Activated effector memory CD4-positive, alpha-beta T cell treated with anti-CD3 and anti-CD28 coated beads, Interleukin-2, amount 50 U/mL, for 16 hours (primary cell): Measurements from ENCODE around the gene PUS7L.
"Not testable (repeated sequence)": the region's sequence is repeated elsewhere in the genome, so short reads cannot be mapped to it uniquely, and the experiment has no call there.

Experiments used
- DNase-seq: peaks from one replicate; pipeline ENCODE4 v3.0.0-alpha.2; 2020

The PUS7L gene, protein sequence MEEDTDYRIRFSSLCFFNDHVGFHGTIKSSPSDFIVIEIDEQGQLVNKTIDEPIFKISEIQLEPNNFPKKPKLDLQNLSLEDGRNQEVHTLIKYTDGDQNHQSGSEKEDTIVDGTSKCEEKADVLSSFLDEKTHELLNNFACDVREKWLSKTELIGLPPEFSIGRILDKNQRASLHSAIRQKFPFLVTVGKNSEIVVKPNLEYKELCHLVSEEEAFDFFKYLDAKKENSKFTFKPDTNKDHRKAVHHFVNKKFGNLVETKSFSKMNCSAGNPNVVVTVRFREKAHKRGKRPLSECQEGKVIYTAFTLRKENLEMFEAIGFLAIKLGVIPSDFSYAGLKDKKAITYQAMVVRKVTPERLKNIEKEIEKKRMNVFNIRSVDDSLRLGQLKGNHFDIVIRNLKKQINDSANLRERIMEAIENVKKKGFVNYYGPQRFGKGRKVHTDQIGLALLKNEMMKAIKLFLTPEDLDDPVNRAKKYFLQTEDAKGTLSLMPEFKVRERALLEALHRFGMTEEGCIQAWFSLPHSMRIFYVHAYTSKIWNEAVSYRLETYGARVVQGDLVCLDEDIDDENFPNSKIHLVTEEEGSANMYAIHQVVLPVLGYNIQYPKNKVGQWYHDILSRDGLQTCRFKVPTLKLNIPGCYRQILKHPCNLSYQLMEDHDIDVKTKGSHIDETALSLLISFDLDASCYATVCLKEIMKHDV

DNA sequence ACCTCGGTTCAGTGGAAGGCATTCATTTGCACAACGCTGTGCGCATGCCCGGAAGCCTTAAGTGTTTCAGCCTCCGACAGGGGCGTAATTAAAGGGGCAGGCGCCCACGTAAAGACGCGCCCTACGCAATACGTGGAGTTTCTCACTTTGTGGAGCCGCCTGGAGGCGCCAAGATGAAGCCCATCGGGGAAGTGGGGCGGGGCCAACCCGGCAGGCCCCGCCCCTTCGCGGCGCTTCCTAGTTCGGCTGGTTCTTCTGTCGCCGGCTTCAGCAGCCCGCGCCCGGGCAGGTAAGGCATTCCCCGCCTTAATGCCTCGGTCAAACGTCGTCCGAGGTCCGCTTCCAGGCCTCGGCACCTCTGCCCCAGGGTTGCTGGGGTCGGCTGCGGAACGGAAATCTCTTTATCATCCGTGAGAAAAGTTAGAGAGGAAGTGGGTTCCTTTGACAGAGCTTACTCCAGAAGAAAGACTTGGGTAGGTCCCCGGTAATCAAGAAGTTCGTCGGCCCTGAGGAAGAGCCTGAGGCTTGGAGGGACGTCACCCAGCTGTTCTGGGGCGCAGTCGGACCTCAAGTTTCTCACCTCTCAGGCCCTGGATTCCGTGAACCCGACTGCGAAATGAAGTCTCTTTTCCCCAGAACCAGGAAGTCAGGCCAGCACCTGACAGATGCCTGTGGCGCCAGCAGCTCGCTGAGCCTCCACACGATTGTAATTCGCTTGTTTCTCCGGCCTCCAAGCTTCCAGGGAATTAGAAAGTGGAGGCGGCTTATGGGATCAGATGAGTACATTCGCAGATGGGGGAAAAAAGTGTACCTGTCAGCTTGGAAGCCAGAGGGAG lies at the start of gene PUS7L, which contains the start of gene IRAK4:
PUS7L (minus strand) TSS at position 63 of the 836 bp plus-strand sequence. CDS start 3,545 bp downstream, outside the sequence.
IRAK4 (plus strand) TSS at position 224 of the 836 bp plus-strand sequence. CDS start 9,161 bp downstream, outside the sequence.
- peak; percentile 98 for DNase-seq

GRCh38 chr12:43807386-43807785 lies 48.8 kb upstream of the PUS7L start:
- no peak for DNase-seq

DNA sequence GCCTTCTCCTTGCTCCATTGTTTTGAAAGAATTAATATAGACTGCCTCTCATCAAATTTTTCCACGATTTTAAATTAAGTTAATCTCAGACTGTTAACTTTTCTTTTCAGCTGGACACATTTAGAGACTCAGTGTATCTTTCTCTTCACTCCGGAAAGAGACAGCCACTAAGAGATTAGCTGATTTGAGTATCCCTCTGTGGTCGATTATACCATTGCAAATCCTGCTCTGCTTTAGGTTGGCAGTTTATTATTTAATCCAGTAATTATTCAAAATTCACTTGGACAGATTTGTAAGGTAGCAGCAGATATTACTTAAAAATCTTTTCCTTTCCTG lies 48.1 kb upstream of the PUS7L start:
- DNase-seq = no peak

DNA sequence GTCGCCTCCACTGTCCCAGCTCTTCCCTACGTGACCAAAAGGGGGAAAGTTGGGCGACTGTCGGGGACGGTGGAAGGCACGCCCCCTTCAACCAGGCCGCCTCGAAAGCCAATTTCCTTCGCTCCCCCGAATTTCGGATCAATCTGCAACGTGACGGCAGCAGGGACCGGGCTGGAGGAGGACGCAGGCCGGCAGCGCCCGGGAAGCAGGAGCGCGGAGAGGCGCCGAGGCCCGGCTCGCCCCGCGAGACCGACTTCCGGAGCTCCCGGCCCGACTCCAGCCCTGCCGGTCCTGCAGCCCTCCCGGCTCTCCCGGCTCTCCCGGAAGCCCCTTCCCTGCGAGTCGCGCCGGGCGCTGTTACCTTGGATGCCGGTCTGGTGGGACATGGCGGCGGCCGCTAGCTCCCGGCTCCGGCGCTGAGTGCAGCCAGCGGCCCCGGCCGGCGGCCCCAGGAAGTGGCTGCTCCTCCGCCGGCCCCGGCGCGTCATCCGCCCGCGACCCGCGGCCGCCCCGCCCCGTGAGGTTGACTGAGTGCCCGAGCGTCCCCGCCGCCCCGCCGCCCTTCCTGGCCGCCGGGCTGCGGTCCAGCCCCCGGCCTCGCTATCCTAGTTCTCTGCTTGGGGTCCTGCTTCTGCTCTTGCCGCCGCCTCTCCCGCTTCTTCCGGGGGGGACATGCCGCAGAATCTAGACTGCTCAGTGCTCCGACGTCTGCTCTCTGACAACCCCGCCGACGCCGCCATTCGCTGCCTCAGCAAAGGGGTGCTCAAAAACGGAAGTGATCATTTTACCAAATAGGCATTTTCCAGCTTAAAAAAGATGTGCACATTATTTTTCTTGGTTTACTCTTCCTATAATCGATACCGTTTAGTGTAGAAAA lies 47.5 kb upstream of the PUS7L start, which contains the start of gene TWF1:
TWF1 (minus strand) TSS at position 458 of the 877 bp plus-strand sequence; CDS start at position 386, 72 bp downstream.
- peak; percentile 95 for DNase-seq

DNA sequence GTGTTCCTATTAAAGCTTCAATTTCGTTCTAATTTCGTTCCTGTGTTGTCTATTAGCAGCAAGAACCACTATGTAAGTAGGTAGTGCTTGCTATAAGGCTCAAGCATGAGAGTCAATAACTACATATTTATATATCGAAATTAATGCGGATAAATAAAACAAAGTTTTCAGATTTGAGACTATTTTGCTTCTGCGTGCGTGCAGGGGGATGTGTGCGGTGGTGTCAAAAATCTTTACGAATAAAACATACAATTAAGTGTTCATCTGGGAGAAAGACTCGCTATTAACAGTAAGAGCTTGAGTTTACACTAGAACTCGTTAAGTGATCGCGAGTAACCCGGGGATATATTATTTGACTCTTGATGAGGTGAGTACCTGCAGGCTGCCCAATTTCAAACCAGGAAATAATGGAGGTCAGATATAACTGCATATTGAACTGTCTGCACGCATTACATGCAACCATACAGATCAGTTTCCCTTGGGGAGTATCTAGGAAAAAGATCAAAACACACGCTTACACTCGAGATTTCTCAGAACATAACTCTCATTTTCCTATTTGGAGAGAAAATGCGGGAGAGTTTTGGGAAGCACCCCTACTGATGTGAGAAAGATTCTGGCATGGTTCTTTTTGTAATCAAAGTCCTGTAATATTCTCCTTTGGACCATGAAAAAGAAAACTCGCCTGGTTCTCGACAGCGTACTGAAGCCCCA lies 46.7 kb upstream of the PUS7L start:
- DNase-seq = no peak

DNA sequence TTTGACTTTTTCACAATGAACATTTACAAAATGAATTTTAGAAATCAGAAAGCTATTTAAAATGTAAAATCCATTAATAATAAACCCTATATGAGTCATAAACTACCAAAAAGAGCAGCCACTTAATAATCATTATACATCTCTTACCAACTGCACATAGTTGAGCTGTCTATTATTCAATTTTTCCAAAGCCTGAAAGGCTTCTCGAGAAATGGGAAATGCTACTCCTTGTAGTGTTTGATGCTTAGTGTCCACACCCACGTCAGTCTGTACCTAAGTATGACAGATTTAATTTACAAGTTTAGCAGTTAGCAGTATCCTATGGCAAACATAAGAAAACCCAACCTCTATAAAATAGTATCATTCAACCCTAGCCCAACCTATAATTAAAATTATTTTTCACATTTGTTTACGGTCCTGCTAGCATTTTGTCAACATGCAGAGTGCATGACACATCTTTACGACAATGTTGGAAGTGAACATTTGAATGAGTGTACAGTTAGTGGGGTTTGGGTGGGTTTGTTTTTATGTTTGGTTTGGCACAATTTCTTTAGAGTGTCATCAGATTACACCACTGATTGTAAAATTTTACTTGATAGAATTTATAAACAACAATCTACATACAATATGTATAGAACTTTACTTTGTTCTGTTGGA lies 39.1 kb upstream of the PUS7L start:
- no peak for DNase-seq

- no peak for DNase-seq
Observed at GRCh38 chr12:43795716-43796280, 37.2 kb upstream of the PUS7L start.

DNA sequence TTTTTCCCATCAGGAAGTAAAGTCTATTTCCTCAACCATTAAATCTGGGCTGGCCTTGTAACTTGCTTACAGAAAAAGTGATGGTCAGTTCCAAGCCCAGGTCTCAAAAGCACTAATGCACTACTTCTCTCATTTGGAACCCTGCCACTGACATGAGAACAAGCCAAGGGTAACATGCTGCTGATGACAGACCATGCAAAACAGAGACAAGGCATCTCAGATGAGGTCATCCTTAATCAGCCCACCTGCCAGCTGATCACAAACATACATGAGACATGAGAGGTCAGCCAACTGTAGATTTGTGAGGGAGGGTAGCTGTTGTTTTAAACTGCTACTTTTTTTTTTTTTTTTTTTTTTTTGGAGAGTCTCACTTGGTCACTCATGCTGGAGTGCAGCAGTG lies 31.4 kb upstream of the PUS7L start:
- no peak for DNase-seq

DNA sequence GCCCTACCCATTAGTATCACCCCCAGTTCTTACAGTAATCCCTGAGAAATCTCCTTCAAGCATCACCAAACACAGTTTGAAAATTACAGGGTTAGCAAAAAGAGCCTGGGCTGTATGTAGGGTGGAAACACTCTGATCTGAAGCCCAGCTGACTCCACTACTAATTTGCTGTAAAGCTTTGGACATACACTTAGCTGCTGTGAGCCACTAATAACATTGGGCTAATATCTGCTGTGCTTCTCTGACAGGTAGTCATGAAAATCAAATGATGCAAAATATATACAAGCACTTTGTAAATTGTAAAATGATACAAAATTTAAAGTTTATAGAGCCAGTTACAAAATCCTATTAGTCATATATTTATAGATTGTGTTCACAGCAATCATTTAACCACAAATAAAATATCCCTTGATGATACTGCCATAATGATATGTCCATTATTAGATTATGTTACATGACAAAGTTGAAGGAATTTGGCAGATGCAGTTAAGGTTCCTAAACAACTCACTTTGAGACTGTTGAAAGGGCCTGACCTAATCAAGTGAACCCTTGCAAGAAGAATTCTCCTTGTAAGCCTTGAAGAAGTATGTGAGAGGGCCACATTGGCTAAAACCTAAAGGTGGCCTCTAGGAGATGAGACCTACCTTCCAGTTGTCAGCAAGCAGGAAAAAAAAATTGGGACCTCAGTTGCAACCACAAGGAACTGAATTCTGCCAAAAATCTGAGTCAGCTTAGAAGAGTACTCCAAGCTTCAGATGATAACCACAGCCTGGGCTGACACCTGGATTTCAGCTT lies 28.5 kb upstream of the PUS7L start:
- DNase-seq = no peak

DNA sequence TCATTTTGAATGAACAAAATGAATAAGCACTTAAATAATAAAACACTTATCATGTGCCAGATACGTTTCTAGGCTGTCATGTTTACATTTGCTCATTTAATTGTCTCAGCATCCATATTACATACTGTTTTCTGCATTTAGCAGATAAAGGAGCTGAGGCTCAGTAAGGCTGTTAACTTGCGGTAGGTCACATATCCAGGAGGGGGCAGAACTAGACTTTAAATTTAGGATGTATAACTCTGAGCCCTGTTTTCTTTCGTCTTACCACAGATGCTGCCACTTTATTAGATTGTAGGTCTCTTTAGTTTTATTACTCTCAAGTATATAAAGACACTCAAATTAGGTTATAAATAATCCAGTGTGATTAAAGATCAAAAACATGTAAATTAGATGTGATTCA lies 17.9 kb upstream of the PUS7L start:
- DNase-seq = no peak

DNA sequence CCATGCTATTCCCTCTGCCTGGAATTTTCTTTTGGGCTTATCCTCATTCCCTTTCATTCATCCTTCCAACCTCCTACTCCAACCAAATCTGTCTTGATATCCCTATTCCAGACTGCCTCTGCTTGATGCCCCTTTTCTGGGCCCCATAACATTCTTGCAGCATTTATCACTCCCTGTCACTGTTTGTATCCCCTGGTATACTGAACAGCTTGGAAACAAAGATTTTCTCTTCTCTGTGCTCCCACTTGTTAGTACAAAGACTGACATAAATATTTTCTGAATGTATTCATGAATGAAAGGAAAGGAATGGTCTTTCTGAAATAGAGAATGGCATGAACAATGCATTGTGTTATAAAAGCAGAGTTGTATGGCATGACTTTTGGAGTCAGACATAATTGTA lies 7.7 kb upstream of the PUS7L start:
- DNase-seq = no peak

DNA sequence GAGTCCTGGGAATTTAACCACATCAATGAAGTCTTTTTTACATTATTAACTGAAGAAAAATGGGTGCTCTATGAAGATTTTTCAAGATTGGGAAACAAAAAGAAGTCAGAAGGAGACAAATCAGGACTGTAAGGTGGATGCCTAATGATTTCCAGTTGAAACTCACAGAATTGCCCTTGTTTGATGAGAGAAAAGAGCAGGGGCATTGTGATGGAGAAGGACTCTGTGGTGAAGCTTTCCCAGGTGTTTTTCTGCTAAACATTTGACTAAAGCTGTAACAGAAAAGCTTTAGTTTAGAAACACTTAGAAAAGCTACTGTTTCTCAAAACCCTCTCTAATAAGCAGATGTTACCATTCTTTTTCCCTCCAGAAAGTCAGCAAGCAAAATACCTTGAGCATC lies 5.9 kb upstream of the PUS7L start:
- DNase-seq = no peak

DNA sequence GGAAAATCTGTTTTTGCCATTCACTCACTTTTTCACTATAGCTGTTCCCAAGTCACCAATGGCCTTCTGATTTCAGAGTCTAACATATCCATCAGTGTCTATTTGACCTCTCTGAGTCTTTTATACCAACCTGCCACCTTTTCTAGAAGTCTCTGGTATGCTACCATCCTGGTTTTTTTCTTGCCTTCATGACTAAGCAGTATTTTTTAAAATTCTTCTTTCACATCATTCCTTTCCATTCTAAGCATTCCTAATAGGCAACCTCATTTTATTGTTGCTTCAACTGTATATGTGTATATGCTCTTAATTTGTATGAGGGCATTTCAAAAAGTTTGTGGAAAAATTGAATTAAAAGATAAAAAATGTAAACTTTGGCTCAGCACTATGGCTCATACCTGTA lies 5.2 kb upstream of the PUS7L start:
- no peak for DNase-seq

DNA sequence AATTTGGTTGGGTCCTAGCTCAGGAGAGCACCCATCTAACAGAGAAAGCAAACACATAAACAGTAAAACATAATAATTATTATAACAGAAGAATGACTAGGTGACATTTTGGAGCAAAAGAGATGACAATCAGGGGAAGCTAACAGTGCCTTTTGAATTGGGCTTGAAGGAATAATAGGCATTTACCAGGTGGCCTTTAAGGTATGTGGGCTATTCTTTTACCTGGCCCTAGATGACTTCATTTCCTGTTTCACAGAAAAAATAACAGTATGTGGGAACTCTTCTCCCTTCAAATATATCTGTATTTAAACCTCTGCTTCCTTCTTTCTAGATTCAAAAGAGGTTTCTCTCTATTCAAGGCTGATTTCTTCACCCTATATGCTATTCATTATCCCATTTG lies 4.0 kb upstream of the PUS7L start:
- DNase-seq = no peak

- no peak for DNase-seq
Observed at GRCh38 chr12:43761500-43761899, 2.9 kb upstream of the PUS7L start.

DNA sequence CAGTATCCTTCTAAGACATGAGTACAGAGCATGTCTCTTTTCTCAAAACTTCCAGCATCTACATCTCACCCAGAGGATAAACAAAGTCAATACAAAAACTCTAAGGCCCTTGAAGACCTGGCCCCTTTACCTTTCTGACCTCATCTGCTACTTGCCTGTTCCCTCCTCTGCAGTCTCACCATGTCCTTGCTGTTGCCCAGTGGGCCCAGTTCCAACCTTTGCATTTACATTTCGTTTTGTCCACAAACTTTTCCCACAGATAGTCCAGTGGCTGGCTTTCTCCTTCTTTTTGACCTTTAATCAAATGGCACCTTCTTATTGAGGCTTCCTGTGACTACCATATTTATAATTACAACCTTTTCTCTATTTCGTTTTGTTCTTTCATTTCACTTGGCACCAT lies 1.8 kb upstream of the PUS7L start:
- no peak for DNase-seq

DNA sequence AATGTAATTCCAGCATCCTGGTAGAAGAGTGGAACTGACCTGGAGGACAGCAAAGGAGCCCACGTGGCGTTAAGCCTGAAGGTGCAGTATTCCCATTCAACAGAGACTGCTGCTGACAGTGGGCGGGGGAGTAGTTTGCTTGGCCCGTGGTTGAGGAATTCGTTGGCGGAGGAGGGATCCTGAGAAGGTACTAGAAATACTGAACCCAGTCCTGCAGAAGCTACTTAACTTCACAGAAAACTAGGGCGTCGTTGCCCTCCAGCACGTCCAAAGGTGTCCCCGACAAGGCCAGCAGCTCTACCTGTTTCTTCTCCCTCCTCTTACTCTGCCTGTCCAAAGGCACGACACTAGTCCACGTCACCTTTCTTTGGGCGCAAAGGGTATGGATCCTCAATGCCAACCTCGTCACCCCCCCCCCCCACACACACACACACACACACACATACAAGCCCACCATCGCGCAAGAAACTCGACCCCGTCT lies 303 bp downstream of the PUS7L start:
- DNase-seq = no peak

DNA sequence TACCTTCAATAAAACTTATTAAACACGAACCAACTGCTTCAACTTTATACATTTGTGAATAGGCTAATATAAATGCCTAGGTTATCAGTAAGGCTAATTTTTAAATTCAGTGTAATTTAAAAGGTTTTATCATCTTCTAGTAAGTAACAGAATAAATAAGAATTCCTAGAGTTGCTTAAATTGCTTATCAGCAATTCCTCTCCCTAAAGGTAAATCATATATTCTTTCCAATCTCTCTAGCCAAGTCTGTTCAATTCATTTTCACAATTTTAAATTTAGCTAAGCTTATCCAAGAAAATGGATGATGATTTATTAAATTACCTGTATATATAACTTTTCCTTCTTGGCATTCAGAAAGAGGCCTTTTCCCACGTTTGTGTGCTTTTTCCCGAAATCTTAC lies 4.6 kb downstream of the PUS7L start:
- no peak for DNase-seq

GRCh38 chr12:43751360-43751759 lies 7.2 kb downstream of the PUS7L start:
- not testable (repeated sequence) for DNase-seq

DNA sequence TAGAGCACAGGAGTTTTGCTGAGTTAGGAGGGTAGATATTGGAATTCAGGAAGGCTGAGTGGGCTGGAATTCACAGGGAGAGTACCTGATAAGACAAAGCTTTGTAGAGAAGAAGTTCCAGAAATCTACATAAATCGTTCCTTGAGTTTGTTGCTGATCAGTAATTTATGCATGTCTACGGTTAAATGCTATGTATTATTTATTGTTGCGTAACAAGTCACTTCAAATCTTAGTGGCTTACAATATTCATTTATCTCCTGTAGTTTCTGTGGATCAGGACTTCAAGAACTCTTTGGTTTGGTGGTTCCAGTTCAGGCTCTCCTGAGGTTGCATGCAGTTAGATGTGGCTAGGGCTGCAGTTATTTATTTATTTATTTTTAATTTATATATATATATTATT lies 7.8 kb downstream of the PUS7L start:
- DNase-seq = no peak
